Gastroesophageal sphincter (tissue), 4 donors: ENCODE results near the gene HUNK. TPM values are rescaled to one million over a fixed set of nuclear protein-coding genes. Genes with fewer than 3 reads are reported as not detected.

Source experiments
- ATAC-seq: fragments of 150-250 bp; one replicate; pipeline ENCODE4 v1.9.1; 2016; ENCODE audit warnings: mild to moderate bottlenecking, moderate library complexity
- H3K27ac ChIP-seq, 4 donors: fragments of 200-600 bp; sonication (generic) in 3 of 4; 1 replicate in 3 of 4; 2 replicates in 1 of 4; pipeline ENCODE4 v1.5.1; 2016 to 2019
- H3K27me3 ChIP-seq: fragments of 200-600 bp; sonication (generic); one replicate; pipeline ENCODE4 v1.5.1; 2019
- H3K36me3 ChIP-seq, 2 donors: fragments of 200-600 bp; sonication (generic); one replicate each; pipeline ENCODE4 v1.5.1; 2019; ENCODE audit warnings: control low read depth in 1 of 2
- H3K4me1 ChIP-seq, 3 donors: fragments of 200-600 bp; sonication (generic); 1 replicate in 2 of 3; 2 replicates in 1 of 3; pipeline ENCODE4 v1.5.1; 2016 to 2019; ENCODE audit warnings: control low read depth in 2 of 3
- H3K4me3 ChIP-seq, 2 donors: fragments of 200-600 bp; sonication (generic); one replicate each; pipeline ENCODE4 v1.5.1; 2019; ENCODE audit warnings: mild to moderate bottlenecking in 1 of 2, moderate library complexity in 1 of 2
- H3K9me3 ChIP-seq, 3 donors: fragments of 200-600 bp; sonication (generic); one replicate each; pipeline ENCODE4 v1.5.1; 2017 to 2019; ENCODE audit warnings: control low read depth in 2 of 3
- EP300 ChIP-seq: sonication (generic); formaldehyde crosslinking; IDR thresholded peaks from one replicate; pipeline ENCODE4 v1.6.1; 2017; ENCODE audit warnings: antibody characterized with exemption, mild to moderate bottlenecking
- POLR2A ChIP-seq, 2 donors: fragments of 450-650 bp; IDR thresholded peaks; one replicate each; pipeline ENCODE4 v1.6.1; 2017; ENCODE audit warnings: antibody characterized with exemption in 2 of 2, mild to moderate bottlenecking in 2 of 2, moderate library complexity in 1 of 2
- POLR2AphosphoS5 ChIP-seq: sonication (generic); formaldehyde crosslinking; IDR thresholded peaks from one replicate; pipeline ENCODE4 v1.6.1; 2017; ENCODE audit warnings: antibody characterized with exemption
- WGBS, 2 donors: methylation state at CpG; one replicate each; pipeline ENCODE4 v1.1.5; 2018; ENCODE audit warnings: low coverage in 1 of 2; 5-methylcytosine and 5-hydroxymethylcytosine counted together
- total RNA-seq, 4 donors: library from RNA; depleted of rRNA; stranded (reverse); fragments of >200 nt; gene quantifications; one replicate each; pipeline ENCODE4 v1.1.0, GENCODE V29; 2016
- TF ChIP-seq, protein P1 (sequence below), 4 experiments: fragments of 200-600 bp in 2 of 4; fragments of 450-650 bp in 2 of 4; sonication (generic) in 1 of 4; IDR thresholded peaks; one replicate each; pipeline ENCODE4 v1.5.1; 2017 to 2019; ENCODE audit warnings: antibody characterized with exemption in 4 of 4, mild to moderate bottlenecking in 2 of 4, moderate library complexity in 2 of 4

HUNK gene
- total RNA-seq, 4 donors from 2014 or later = 0.47 to 1.7 (median 0.81) TPM

DNA sequence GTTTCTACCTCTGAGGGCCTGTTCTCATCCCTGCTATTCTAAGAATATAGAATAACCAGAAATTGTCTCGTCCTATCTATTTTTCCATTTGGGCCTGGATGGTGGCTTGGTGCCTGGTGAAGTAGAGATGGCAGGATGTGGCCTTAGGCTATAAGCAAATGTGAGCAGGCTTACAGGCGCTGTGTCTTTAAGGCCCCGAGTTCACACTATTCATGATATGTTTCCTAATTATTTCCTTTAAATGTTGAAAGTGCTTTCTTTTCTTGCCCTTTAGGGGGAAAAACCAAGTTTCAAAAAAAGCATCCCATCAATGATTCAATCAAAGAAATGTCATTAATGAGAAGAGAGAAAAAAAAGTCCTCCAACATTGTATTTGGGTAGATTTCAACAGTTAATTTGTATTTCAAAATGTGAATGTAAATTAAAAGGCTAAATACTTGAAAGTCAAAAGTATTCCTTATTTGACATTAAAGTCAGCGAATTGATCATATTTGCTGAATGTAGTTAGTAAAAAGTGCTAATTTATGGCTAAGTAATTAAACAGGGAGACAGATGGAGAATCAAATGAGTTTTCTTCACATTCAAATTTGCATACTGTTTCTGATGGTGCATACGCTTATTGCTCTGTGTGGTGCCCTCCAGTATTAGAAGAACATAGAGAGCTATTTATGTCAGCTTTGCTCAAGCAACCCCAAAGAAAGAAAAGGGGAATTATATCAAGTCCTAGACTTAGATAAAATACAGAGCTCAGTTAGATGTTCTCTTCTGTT, 34.0 kb upstream of the HUNK start:
- Histone ChIP-seq H3K36me3 (no peaks in the 10 kb centered on the region), H3K4me3 (no peak overlapping the region), H3K27me3 (no peaks in the 10 kb centered on the region), H3K4me1 (no peaks in the 10 kb centered on the region), H3K27ac (no peak overlapping the region), H3K9me3 (no peaks in the 10 kb centered on the region)
- WGBS, 2 donors = 76 to 93% methylated on average over 5 of the region's 5 CpGs
- ATAC-seq = no peak
- TF ChIP-seq, protein P1, sequence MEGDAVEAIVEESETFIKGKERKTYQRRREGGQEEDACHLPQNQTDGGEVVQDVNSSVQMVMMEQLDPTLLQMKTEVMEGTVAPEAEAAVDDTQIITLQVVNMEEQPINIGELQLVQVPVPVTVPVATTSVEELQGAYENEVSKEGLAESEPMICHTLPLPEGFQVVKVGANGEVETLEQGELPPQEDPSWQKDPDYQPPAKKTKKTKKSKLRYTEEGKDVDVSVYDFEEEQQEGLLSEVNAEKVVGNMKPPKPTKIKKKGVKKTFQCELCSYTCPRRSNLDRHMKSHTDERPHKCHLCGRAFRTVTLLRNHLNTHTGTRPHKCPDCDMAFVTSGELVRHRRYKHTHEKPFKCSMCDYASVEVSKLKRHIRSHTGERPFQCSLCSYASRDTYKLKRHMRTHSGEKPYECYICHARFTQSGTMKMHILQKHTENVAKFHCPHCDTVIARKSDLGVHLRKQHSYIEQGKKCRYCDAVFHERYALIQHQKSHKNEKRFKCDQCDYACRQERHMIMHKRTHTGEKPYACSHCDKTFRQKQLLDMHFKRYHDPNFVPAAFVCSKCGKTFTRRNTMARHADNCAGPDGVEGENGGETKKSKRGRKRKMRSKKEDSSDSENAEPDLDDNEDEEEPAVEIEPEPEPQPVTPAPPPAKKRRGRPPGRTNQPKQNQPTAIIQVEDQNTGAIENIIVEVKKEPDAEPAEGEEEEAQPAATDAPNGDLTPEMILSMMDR (IDR thresholded peaks at IDR 0.05) = no peak
- TF ChIP-seq EP300 = no peak
- no peak for TF ChIP-seq POLR2A (IDR thresholded peaks at IDR 0.05)
- TF ChIP-seq POLR2AphosphoS5 = no peak

DNA sequence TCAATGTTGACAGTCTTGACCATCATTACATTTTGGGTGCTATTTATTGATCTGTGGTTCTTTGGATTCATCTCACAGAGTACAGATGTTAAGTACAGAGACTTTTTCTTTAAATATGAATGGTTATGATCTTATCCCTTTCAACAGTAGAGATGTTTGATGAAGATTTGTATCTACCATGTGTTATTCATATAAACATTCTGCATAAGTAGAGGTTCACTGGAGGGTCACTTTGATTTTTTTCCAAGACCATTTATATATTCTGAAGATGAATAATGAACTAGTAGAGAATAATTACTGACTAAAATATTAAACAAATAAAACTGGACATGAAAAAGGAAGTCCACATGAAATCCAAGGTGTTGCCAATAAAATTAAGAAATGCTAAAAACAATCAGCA, 28.6 kb upstream of the HUNK start:
- no peak for ATAC-seq
- H3K4me3 ChIP-seq = no peak overlapping the region
- TF ChIP-seq, protein P1 (IDR thresholded peaks at IDR 0.05) = no peak
- TF ChIP-seq POLR2AphosphoS5 (no peak), EP300 (no peak), POLR2A (IDR thresholded peaks at IDR 0.05) (no peak)

DNA sequence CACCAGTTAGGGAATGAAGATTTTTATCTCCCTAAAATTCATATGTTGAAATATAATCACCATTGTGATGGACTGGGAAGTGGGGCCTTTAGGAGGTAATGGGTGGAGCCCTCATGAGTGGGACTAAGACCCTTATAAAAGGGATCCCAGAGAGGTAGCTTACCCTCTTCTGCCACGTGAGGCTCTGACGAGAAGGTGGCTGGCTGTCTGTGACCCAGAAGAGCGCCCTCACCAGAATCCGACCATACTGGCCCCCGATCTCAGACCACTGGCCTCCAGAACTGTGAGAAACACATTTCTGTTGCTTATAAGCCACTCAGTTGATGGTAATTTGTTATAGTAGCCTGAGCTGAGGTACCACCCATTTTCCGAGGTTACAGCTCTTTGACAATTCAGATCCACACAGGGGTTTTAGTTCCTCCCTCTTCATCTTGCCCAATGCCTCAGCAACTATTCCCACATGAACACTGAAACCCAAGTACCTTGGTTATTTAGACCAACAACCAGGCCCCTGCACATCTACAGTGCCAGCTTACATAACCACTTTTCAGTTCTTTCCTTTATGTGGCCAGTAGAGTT, 27.6 kb upstream of the HUNK start:
- no peaks in the 10 kb centered on the region for H3K9me3 ChIP-seq
- no peak overlapping the region for H3K4me3 ChIP-seq
- H3K27ac ChIP-seq = no peak overlapping the region
- no peaks in the 10 kb centered on the region for H3K27me3 ChIP-seq
- WGBS, 2 donors = 74 to 100% methylated on average over 2 to 6 of the region's 6 CpGs
- ATAC-seq = no peak
- H3K36me3 ChIP-seq = no peaks in the 10 kb centered on the region
- TF ChIP-seq POLR2A (IDR thresholded peaks at IDR 0.05) (no peak), EP300 (no peak), POLR2AphosphoS5 (no peak)
- TF ChIP-seq, protein P1 (IDR thresholded peaks at IDR 0.05) = no peak
- no peaks in the 10 kb centered on the region for H3K4me1 ChIP-seq

More for the DNA sequence above, 28.6 kb upstream of the HUNK start:
- Histone ChIP-seq H3K4me1 (no peaks in the 10 kb centered on the region), H3K9me3 (no peaks in the 10 kb centered on the region), H3K36me3 (no peaks in the 10 kb centered on the region), H3K27ac (no peak overlapping the region), H3K27me3 (no peaks in the 10 kb centered on the region)

DNA sequence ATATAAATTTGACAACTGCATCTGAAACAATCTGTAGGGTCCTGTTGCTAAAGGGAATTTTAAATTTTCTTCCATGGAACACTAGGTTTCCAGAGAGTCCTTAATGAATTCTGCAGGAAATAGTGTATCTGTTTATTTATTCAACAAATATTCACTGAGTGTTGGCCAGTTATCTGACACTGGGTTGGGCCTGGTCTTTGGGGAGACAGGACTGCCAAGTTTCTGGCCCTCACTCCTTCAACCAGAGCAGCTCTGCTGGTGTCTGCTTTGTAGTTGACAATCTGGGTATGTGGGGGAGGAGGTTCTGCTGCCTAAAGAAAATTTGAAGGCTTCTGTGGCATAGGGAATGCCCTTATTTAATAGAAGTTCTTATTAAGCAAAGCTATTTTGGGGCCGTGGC, 26.1 kb upstream of the HUNK start:
- no peaks in the 10 kb centered on the region for H3K27me3 ChIP-seq
- H3K9me3 ChIP-seq = no peaks in the 10 kb centered on the region
- no peak overlapping the region for H3K27ac ChIP-seq
- no peaks in the 10 kb centered on the region for H3K36me3 ChIP-seq
- 73 to 92% methylated on average over 1 of the region's 1 CpG for WGBS, 2 donors
- no peak for ATAC-seq
- H3K4me1 ChIP-seq = no peaks in the 10 kb centered on the region
- TF ChIP-seq POLR2AphosphoS5 (no peak), EP300 (no peak), POLR2A (IDR thresholded peaks at IDR 0.05) (no peak)
- TF ChIP-seq, protein P1 (IDR thresholded peaks at IDR 0.05) = no peak
- no peak overlapping the region for H3K4me3 ChIP-seq

DNA sequence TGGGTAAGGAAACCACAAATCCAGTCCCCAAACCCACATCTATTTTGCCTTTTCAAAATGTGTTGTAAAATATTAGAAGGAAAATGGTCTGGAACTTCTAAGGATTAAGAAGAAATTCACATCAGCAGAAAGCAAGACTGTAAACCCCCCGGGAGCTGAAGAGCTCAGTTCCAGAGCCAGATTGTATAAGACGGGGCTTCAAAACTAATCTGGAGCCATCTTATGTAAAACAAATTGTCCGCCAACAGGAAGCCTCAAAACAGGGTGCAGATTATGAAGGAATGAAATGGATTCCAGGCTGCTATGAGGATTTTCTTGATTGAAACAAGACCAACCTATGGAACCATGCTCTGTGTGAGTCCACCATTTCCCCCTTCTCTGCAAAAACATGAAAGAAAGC, 25.1 kb upstream of the HUNK start:
- Histone ChIP-seq H3K27me3 (no peaks in the 10 kb centered on the region), H3K4me1 (no peaks in the 10 kb centered on the region), H3K4me3 (no peak overlapping the region), H3K27ac (no peak overlapping the region), H3K9me3 (no peaks in the 10 kb centered on the region), H3K36me3 (no peaks in the 10 kb centered on the region)
- WGBS, 2 donors = 47 to 100% methylated on average over 1 to 3 of the region's 3 CpGs
- no peak for TF ChIP-seq POLR2A (IDR thresholded peaks at IDR 0.05)
- TF ChIP-seq, protein P1 (IDR thresholded peaks at IDR 0.05) = no peak
- no peak for TF ChIP-seq EP300
- no peak for TF ChIP-seq POLR2AphosphoS5
- ATAC-seq = no peak
